Dedifferentiated amniotic fluid mesenchymal stem cell (primary cell): Measurements from ENCODE around the gene NMNAT3.

Source experiments
- DNase-seq: peaks from one replicate; pipeline ENCODE4 v3.0.0-alpha.2; 2016; ENCODE audit errors: extremely low spot score

NMNAT3 gene

DNA sequence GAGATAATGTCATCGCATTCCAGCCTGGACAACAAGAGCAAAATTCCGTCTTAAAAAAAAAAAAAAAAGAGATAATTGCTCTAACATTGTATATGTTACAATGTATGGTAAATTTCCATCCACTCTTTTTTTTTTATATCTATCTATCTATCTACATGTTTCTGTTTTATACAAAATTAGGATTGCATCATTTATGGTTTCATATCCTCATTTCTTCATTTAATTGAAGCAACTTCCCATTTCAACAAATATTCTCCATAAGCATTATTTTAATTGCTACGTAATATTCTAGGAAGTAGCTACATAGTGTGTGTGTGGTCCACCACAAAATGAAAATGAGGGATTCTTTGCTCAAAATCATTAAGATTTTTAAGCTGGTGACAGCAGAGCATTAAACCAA is 156.6 kb downstream of the NMNAT3 start:
- no peak for DNase-seq

DNA sequence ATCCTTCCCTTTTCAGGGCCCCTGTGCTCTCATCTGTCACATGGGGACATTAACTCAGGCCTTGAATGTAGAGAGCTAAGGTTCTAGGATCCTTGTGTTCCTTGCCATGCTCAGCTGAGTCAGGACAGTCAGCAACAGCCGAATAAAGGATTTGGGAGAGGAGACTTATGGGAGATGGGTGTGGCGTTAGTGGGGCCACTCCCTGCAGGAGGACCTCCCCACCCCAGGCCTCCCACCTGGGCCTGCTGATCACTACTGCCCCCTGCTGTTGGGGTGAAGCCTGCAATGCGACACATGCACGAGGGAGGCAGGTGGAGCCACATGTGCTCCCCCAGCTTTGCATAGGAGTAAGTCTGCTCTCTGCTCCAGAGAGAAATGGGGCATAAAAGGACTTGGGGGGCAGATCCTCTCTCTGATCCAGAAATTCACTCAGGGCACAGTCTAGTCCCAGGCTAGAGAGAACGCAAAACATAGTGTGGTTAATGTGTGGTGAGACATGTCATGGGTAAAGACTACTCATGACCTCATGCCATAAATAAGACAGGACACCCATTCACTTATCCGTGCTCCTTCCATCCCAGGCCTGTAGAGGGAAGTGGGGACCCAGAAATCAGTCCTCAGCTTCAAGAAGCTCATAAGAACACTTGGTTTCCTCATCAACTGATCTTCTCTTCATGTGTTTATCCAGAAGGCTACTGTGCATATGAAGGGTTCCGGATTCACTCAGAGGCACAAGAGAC is 157.6 kb downstream of the NMNAT3 start:
- no peak for DNase-seq

DNA sequence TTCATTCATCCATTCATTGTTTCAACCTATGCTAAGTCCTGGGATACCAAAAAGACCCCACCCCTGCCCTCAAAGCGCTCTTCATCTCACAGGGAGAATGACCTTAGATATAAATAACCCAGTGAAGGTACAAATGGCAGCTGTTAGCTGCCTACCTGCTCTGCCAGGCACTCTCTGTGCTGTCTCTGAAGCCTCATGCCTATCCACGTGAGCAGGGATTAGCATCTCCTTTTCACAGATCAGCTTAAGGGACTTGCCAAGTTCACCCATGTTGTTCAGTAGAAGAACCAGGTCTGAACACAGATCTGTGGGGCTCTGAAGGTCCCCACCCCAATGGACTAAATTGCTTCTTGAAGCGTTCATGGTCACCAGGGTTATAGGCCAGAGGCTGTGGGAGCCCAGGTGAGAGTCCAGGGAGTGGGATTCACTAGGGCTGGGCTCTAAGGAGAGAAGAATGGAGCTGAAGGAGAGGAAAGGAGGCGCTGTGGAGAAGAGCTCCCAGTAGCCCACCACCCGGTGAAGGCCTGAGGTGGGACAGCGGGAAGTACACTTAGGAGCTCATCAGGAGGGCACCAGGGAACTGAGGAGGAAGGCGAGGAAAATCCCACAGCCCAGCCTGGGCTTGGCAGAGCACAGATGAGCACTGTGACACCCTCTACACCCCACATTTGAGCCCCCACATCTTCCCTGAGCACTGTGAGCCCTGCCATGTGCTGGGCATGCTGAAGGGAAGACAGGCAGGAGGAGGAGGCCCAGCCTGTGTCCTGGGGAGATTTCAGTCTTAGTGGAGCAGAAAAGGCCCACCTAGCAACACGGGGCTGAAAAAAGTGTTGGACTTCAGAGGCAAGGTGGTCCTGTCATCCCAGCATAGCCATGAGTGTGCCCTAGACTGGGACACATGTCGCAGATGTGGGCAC is 158.6 kb downstream of the NMNAT3 start:
- no peak for DNase-seq

DNA sequence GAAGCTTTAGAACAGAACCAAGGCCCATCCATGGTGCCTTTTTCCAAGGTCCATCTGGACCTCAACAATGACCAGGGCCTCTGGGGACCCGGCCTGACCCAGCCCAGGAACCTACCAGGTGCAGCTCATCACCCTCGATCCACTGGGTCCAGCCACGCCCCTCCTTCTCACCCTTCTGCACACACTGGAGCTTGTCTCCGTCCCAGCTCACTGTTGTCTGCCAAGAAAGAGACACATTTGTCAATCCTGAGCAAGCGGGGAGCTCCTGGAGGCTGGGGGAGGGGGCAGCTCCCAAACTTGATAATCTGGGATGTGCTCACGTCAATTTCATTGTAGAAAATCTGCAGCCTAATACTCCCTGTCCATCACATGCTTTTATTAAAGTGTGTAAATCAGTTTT is 159.5 kb downstream of the NMNAT3 start:
- no peak for DNase-seq

DNA sequence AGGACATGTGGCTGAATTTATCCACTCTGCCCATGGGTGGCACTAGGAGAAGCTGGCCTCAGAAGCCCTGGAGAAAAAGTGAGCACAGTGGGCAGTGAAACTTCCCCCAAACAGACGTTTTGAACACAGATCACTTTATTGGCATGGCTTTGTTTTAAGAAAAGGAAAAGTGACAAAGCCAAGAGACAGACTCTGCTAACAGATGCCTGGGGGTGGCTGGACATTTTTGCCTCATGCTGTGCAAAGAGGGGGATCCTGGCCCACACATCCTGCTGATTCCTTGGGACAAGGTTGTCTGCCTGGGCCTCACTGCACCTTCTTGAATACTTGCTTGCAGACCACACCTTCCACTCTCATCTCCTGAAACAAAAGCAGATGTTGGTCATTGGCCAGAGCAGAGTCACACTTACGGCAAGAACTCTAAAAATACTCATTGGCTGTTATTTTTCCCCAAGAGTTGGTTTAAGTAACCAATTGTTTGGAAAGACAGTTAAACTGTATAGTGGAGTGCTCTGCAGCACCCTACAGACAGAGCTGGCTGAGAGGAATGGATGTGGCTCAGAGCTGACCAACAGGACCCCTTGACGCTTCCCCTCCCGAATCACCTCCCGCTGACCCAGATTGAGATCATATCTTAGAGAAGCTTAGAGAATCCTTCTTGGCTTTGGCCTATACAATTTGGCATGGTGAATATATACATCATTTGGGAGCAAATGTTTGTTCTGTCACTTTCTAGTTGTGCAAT is 160.3 kb downstream of the NMNAT3 start:
- DNase-seq = no peak

DNA sequence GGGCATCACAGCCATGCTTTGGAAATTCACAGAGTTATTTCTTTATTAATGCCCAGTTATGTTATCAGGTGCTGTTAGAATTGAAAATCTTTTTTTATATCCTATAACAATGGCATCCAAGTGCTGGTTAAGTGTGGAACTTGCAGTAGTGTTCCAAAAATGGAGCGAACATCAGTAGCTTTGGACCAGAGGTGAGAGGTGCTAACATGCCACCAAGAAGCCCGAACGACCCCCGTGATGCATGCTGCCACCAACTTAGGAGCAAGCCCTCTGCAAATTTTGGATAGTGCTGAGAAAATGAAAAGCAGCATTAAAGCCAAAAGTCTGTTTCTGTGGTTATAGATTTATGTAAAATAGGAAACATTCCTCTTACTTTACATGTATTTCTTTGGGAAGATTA is 163.0 kb downstream of the NMNAT3 start:
- no peak for DNase-seq
